LNCaP clone FGC (cell line): ENCODE measurements around the gene ZBTB39.

Experiments used
- DNase-seq: peaks from one replicate; pipeline ENCODE4 v3.0.0-alpha.2; 2011; ENCODE audit warnings: low read depth
- H3K4me3 ChIP-seq: 2 replicates; pipeline ENCODE4 v1.5.1; 2011; ENCODE audit warnings: mild to moderate bottlenecking, low read depth, low read length, control low read depth
- TF ChIP-seq, protein P1 (sequence below): IDR thresholded peaks from 2 replicates; pipeline ENCODE4 v1.5.1; 2012; ENCODE audit warnings: mild to moderate bottlenecking; ENCODE audit not compliant: control insufficient read depth, insufficient read depth; ENCODE audit errors: extremely low read depth

Gene ZBTB39

DNA sequence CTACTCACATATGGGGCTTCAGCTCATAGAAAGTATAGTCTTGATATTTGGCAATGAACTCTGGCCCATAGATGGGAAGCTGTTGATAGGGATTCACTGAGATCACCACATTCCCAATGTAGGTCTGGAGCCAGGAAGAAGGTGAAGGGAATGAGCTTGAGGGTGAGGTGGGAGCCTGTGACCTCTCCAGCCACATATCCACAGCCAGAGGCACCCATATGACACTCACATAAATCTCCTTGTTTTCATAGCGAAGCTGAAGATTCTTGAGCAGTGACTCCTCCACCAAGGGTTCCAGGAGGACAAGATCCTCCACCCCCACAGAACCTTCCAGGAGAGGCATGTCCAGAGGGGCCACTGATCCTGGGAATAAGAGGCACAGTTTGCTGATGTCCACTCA, 41.6 kb upstream of the ZBTB39 start:
- TF ChIP-seq, protein P1, sequence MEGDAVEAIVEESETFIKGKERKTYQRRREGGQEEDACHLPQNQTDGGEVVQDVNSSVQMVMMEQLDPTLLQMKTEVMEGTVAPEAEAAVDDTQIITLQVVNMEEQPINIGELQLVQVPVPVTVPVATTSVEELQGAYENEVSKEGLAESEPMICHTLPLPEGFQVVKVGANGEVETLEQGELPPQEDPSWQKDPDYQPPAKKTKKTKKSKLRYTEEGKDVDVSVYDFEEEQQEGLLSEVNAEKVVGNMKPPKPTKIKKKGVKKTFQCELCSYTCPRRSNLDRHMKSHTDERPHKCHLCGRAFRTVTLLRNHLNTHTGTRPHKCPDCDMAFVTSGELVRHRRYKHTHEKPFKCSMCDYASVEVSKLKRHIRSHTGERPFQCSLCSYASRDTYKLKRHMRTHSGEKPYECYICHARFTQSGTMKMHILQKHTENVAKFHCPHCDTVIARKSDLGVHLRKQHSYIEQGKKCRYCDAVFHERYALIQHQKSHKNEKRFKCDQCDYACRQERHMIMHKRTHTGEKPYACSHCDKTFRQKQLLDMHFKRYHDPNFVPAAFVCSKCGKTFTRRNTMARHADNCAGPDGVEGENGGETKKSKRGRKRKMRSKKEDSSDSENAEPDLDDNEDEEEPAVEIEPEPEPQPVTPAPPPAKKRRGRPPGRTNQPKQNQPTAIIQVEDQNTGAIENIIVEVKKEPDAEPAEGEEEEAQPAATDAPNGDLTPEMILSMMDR, result no peak
- DNase-seq, result no peak
- no peak overlapping the region for H3K4me3 ChIP-seq

DNA sequence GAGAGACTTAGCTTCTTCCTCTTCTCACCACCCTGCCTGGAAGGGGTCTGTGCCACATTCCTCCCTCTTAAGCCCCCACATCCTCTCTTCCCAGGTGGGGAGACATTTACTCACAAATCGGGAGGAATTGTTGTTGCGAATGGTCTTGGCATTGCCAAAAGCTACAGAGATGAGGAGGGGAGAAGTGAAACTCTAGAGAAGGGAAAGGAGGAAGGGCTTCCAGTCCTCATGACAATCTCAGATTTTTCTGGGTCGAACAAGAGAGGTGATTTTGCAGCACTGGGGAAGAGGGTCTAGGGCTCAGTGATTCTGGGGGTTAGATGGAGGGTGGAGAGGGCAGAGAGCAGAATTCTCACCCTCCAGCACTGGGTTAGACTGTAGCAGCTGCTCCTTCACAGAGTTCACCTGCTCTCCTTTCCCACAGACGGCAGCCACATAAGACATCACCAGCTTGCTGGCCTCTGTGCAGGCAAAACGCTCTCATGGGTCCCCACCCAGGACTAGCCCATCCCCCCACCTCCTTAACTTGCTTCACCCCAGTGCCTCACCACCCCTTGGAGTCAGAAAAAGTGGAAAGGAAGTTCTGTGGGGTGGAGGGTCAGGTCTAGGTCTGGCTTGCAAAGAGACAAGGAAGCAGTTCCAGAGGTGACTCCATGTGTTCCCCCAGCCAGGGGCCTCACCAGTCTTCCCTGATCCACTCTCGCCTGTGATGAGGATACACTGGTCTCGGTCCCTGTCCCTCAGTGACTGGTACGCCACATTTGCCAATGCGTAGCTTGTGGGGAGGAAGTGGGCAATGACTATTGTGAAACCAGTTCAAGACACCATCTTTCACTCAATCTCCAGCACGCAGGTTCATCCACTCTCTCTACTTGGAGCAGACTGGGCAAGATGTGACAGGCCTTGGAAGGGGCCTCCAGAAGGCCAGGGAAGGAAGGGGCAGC, 40.9 kb upstream of the ZBTB39 start:
- no peak overlapping the region for H3K4me3 ChIP-seq
- no peak for DNase-seq
- TF ChIP-seq, protein P1, result no peak

DNA sequence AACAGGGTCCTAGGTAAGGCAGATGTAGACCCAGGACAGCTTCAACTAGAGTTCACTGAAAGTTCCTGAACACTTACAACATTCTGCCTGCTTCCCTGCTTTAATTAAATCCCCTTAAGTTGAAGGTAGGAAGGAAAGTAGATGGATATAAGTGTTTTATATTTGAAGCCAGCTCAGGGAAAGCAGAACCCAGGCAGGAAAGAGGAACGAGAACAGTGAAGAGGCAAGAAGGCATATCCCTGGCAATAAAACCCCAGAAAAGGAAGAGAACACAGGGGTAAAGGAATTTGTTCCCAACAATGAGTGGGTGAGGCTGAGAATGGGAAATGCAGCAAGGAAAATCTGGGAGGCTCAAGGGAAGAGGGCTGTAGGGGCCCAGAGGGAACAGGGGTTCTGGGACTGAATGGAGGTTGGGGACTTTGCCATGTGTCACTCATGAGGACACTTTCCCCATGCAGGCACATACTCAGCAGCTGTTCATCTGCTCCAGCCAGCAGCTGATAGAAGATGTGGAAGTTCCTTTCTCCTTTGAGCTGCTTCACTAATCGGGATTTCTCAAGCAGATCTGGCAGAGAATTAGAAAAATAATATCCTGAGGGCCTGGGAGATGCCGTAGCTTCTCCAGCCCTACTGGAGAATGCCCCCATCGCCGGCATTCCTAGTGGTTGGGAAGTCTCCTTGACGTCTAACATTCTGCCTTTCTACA, 39.9 kb upstream of the ZBTB39 start:
- TF ChIP-seq, protein P1, result no peak
- no peak for DNase-seq
- no peak overlapping the region for H3K4me3 ChIP-seq

DNA sequence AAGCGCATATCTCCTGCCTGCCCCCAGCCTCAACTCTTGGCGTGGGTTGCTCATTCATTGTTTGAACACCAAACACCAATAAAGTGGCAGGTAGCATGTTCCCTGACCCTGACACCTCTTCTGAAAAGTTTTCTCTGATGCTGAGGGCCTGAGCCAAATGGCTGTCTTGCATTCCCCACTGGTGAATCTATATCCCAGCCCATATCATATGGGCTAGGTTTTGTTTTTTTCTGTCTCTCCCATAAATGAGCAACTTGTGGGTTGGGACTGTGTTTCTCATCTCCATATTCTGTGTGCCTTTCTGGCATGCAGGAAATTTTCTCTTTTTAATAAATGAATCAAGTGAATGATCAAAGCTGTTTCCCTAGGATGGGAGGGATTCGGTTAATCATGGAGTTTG, 38.5 kb upstream of the ZBTB39 start:
- no peak for DNase-seq
- no peak overlapping the region for H3K4me3 ChIP-seq
- TF ChIP-seq, protein P1, result no peak

DNA sequence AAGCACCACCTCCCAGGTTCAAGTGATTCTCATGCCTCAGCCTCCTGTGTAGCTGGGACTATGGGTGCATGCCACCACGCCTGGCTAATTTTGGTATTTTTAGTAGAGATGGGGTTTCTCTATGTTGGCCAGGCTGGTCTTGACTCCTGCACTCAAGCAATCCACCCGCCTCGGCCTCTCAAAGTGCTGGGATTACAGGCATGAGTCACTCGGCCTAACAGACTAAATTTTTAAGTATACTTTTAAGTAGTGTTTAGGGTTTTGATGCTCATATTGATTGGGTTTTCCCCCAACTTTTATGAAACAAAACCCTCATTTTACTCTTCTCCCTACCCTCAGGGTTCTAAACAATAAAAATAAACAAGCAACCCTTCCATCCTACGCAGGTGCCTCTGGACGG, 38.1 kb upstream of the ZBTB39 start:
- TF ChIP-seq, protein P1, result no peak
- DNase-seq, result no peak
- H3K4me3 ChIP-seq, result no peak overlapping the region

DNA sequence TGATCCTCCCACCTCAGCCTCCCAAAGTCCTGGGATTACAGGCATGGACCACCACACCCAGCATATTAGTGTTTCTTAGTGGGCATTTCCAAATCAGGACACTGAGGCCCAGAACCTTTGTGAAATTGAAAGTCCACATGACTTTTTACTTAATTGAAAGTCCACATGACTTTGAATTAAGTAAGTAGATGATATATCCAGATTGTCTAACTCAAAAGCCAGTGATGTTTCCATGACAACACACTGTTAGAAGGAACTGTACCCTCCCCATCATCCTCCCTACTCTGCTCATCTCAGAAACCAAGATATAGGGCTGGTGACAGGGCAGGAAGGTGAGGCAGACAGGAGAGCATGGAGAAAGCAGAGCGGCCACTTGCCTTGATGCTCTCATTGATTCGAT, 36.3 kb upstream of the ZBTB39 start:
- TF ChIP-seq, protein P1, result no peak

DNA sequence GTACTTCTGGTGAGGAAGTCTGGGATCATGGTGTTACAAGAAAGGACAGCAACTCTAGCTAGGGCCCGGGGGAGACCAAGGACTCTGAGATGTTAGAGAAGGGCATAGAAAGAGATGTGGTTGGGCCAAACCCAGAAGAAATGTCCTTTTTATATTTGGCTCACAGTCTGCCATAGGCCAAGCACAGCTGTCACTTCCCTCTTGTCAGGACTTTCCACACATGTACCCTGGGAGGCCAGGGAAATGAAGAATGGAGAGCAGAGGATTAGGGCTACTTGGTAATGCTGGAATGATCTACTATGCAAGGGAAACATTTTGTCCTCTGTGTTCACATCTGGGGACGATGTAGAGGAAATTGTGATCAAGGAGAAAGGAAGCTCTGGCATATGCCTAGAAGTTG, 34.4 kb upstream of the ZBTB39 start:
- TF ChIP-seq, protein P1, result no peak
- H3K4me3 ChIP-seq, result no peak overlapping the region
- no peak for DNase-seq

More for the DNA sequence above, 36.3 kb upstream of the ZBTB39 start:
- H3K4me3 ChIP-seq, result no peak overlapping the region
- no peak for DNase-seq
